Stimulated activated CD8-positive, alpha-beta memory T cell treated with anti-CD3 and anti-CD28 coated beads, Interleukin-4, amount 100 ng/mL, for 4 hours (primary cell): ENCODE measurements around the gene ONECUT1.

Experiments used
- DNase-seq, 2 donors: peaks; one replicate each; pipeline ENCODE4 v3.0.0-alpha.2; 2020; ENCODE audit warnings: low read depth in 2 of 2, low spot score in 1 of 2

ONECUT1 gene

DNA sequence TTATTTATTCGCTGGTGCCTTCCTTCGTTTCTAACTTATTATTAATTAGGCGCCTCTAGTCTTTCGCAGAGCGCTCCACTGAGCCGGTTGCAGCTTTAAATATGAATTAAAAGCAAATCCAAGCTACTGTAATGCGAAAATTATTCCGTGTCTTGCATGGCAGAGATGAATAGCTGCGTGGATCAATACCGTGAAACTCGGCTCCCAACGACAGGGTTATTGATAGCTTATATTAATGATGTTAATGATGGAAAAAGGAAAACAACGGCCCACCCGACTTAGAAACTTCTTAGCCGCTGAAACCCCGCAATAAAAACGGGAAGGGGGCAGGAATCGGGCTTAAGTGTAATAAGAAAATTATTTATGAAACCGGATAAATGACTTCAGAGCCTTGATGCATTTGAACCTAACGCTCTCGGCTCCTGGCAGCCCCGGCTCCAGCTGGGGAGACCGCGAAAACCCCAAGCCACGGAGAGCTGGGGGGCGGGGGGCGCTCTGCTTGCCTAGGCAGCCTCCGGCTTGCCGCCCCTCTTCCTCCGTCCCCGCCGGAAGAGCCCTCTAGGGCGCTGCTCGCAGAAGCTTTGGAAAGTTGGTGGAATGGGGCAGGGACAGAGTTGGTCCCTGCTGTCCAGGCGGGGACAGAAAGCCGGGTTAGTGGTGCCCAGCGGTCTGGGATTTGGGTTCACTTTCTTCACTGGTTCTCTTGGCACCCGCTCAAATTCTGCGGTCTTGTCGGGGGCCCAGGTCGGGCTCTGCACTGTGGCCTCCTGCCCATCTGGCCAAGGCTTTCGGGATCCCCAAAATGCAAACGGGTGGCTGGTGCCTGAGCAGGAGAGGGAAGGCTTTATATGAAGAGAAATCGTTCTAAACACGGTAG is 7.7 kb upstream of the ONECUT1 start:
- DNase-seq = no peak

DNA sequence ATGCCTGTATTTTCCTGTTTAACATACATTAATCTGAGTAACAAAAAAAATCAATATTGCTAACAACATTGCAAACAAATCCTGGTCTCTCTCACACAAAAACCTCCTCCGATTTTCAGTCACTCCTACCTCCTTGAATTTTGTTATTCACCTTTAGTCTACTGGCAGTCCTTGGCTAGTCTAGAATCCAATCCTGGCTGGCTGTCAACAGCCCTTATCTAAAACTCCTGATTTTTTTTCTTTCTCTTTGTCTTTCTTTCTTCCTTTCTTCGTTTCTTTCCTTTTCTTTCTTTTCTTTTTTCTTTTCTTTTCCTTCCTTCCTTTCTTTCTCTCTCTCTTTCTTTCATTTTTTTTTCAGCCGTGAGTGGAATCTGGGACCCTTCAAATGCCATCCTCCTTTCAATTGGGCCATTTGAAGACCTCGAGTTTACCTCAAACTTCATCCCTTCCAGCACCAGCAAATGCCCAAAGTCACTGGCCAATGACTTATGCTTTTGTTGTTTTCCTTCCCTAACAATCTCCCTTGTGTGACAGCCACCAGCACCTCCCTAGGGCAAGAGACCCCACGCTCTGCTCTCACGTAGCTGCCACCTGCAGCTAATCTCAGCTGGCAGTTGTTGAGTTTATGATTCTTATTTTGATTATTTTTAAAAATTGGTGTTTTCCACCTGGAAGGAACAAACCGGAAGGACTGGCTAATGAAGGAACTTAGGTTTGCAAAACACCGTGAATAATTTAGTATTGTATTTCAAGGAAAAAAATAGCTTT is 6.8 kb upstream of the ONECUT1 start:
- no peak for DNase-seq

DNA sequence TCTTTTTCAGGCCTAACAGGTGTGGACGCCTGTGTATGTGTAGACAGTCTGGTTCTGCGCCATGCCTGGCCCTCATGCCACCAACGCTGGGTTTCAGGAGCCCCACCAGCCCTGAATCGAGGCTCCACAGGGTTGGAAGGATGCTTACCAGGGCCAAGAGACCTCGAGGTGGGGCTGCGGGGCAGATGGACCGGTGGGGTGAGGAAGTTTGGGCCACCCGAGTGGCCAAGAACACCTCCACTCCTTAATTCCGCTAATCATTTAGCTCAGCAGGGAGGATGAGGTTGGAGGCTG is 6.0 kb upstream of the ONECUT1 start:
- no peak for DNase-seq

DNA sequence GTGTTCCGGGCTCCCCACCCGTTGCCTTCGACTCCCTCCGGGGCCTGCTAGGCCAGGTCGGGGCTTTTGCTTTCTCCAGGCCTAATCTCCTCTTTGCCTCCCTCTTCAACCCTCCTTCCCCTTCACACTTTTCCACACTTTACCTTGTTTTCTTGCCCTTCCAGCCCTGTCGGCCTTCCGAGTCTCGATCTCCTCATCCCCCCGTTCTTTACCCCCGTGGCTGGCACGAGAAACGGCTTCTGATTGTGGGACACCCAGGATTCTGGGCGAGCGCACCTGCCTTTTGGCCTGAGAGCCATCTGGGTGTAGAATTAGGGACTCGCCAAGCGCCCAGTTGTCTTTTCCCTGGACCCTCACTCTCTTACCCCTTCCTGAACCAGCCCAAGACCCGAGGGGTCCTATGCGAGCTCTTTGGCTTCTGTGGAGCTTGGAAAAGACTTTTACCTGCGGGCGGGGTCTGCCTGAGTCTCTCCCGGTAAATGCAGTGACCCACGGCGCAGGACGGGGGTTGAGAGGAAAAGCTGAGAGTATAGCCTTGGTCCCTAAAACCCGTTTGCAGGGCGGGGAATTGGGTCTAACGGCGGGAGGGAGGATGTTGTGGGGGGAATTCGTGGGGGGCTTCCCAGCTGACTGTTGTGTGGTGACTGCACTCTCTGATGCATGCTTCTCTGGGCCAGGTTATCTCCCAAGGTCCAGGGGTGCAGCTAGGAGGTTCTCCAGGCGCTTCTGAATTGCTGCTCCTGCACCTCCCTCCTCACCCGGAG is 5.5 kb upstream of the ONECUT1 start:
- DNase-seq = no peak

DNA sequence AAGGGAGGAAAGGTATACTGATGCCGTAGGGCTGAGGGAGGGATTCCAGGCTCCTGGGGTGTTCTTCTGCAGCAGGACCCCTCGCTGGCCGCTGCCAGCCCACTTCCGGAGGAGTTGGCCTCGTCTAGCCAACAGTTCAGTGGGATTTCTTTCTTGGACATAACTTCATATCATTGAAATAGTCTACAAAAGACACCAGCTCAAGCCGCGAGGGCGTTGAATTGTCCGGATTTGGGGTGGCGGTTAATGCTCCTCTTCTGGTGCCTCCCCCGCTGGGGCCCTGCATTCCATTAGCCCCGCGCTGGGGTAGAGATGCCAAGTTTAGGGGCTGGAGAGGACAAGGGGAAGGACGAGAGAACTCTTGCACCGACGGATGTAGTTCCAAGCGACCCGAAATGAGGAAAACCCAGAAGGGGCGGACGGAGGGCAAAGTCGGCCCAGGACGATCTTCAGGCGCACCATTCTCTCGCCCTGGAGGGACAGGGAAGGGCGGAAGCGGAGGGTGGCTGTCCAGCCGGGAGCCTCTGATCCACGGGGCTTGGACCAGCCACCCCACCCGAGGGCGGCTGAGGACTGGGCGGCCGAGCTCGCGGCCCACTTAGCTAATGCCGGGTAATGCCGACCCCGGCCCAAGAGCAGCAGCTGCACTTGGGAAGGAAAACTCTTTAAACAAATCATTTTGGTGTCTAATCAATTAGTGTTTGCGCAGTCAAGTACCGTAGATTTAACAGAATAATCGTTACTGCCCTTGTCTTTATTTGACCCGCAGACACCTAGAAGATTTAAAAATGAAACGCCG is 4.7 kb upstream of the ONECUT1 start:
- no peak for DNase-seq

DNA sequence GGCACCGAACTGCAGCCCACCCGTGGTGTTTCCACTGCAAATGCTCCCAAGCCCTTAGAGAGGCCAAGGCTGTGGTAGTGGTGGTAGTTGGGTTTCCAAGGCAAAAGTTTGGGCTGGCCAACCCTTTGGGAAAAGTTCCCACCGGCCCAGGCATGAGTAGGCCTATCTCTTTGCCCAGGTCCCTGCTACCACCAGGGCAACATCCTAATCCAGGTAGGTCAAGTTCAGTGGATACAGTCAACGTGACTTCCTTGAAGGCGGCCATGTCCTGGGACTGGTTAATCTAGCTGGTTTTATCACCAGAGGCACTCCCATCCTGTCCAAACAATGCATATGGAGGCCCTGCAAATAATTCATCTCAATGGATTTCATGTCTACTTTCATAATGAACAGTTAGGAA is 1.6 kb upstream of the ONECUT1 start:
- DNase-seq = no peak

DNA sequence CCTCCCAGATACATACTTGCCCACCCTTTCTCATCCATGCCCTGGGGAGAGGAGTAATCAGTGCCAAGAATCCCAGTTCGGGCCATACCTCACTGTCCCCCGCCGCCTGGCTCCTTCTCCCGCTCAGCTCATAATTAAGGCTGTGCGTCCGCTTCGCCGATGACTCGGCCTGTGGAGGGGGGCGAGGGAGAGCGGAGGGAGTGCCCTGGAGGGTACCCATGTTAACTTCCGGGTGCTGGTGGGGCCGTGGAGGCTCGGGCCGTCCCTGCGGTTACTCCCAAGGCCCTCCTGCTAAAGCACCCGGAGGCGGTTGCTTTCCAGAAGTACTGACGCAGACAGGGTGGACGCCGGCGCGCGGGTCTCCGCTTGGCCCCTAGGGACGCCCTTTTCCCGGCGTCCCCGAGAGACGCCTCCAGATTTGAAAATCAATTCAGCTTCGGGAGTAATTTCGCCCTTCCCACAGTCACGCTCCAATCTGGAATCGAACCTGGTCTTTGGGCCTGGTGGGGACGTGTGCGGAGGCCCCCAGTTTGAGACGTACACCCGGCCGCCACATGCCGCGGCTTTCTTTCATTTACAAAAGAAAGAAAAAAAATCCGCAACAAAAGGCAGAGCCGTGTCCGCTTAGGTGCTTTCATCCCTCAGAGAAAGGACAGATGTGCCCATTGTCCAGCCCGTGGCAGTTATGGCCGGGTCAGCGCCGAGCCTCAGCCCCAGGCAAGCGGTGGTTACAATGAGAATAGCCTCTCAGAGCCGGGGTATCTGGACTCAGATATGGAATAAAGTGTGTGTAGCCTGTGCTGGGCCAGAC is 1.0 kb upstream of the ONECUT1 start:
- DNase-seq = no peak

DNA sequence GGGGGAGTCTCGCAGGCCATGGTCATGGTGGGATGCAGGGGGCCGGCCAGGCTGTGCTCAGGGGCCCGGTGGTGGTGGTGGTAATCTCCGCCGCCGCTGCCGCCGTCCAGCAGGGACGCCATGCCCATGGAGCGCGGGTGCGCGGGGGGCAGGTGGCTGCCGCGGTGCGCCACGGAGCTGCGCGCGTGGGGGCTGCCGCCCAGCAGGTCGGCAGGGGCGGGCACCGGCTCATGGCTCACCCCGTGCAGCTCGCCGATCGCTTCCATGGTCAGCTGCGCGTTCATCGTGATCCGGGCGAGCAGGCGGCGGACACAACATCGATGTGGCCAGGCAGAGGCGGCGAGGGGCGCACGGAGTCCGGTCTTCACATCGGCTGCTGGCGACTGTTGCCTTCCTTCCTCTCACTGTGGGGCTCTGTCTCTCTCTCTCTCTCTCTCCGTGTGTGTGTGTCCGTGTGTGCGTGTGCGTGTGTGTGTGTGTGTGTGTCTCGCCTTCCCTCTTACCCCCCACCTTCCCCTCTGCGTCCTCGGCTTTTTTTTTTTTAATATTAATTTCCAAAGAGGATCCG is 451 bp downstream of the ONECUT1 start:
- DNase-seq = no peak

DNA sequence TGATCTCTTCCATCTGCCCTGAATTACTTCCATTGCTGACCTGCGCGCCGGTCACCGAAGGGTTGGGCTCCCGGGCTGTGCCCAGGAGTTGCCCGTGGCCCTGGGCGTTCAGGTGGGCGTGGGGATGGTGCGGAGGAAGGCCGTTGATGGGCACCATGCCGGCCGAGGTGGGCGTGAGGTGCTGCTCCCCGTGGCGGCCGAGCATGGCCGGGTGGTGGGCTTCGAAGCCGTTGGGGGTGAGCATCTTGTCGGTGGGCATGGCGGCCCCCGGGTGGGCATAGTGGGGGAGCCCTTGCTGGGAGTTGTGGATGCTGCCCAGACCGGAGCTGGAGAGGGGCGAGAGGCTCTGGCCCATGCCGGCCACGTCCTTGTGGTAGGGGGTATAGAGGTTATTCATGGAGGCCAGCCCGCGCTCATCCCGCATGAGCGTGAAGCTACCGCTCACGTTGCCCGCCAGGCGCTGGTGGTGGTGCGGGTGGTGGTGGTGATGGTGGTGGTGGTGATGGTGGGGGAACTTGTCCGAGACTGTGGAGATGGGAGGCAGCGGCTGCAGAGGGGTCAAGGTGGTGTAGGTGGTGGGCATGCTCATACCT is 1.0 kb downstream of the ONECUT1 start:
- DNase-seq = no peak

DNA sequence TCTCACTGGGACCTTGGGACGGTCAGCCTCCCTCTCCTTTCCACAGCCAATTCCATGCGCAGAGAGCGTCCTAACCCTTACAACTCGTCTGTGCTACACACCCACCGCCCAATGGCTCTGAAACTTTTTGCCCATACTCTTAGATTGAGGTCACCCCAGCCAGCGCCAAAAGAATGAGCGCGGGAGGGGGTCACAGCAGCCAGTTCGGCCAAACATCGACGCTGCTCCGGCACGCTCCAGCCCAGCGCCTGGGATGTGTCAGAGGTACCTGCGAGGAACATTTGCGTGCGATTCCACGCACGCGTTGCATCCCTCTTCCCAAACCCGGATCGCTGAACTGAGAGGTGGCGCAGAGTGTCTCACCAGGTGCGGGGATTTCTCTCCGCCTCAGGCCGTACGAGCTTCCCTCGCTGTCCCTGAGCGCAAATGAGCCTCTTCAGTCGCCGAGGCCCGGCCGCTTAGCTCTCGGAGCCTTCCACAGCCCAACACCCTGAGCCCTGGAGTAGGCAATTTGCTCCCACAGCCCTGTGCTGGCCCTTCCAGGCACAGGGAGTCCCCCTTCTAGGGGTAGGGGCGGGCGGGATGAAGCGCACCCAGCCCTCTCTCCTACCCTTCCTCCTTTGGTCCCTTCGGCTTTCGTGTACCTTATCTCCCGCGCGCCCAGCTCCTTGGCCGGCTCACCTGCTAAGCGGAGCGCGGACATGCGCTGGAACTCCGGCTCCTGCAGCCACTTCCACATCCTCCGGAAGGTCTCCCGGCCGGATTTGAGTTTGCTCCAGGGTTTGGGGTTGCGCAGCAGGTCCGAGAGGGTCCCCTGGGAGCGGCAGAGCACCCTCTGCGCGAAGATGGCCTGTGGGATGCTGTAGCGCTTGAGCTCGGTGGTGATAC is 1.8 kb downstream of the ONECUT1 start:
- DNase-seq = no peak

DNA sequence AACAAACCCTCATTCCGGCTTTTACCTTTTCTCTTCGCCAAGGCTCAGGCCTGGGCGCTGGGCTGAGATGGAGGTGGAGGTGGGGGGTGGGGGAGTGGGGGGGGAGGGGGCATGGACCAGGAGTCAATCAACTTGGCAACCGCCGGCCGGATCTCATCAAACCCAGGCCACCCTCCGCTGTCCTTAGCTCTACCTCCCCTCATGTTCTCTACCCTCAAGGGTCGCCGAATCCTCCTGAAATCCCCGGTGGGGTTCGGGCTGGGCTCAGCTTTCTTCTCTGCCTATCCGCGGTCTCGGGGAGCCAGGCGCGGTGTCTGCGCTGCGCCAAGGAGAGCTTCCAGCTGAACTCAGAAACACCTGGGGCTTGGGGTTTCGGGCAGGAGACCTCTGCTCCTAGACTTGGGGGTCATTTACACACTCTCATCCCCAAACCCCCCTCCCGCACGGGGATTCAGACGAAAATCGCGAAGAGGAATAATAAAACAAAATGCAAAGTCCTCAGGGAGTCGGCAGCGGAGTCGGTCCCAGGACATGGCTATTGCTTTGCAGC is 2.5 kb downstream of the ONECUT1 start:
- DNase-seq = no peak

DNA sequence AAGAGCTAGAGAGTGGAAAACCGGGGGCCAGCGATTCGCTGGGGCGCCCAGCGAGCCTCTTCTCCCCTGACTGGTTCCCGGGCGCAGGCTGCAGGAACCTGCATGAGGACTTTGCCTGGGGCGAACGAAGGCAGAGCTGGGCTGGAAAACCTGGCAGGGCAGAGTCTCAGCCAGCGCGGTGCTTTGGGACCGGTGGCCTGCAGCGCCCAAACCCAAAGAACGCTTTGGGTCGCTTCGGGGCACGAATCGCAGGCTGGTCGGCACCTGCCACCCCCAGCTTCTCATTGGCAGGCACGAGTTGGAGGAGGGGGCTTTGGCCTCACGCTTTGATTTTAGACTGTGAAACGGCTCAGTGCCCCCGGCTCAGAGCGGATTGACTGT is 3.0 kb downstream of the ONECUT1 start:
- DNase-seq = no peak

DNA sequence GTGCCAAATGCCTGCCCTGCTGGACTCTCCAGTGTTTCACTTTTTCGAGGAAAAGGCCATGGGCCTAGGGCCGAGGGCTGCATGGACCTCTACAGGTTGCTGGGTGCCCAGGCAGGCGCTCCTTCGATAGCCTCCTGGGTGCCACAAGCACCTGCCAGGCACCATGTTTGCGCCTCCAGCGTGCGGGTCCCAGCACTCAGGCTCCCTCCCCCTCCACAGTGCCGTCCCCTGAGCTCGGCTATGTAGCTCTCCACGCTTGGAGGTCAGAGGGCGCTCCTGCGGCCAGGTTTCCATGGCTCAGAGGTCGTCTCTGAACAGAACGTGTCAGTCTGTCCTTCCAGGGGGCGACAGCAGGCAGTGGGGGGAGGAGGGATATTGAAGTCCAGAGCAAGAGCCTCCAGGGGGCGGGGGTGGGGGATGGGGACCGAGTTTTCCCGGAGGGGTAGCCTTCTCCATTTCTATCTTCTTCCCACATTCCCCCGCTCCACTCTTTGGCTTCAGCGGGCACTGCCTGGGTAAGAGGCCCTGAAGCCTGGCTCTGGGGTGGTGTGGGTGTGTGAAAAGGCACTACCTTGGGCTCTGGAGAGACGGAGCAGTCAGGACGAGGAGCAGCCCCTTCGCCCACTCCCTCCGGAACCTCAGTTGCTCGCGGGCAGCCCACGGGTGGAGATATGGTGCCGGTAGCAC is 3.6 kb downstream of the ONECUT1 start:
- no peak for DNase-seq

DNA sequence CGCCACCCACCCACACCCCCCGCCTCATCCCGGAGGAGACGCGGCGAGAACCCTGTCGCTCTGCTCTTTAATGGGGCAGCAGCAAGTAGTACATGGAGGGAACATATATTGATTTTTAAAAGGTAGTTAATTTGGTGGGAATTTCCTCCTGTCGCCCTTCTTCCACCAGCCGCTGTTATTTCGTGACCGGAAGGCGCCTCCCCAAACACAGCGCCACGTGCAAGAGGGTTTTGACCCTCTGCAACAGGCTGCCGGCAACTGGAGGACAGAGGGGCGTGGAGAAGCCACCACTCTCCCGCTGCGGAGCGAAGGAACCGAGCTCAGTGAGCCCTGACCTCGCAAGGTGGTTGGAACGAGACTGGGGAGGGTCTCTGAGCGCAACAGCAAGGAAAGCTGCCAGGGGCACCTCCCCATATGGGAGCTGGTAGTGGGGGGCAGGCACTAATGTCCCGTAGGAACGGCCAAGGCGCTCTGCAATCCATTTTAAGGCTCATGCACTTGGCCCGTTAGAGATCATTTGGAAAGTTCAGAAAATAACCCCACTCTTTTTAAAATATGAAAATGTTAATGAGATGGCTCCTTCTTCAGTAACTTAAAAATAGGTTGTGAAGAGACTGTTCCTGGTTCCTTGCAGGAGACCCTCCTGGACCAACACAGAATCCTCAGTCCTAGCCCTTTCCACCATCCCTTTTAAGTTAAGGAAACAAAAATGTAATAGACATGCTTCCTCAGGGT is 4.3 kb downstream of the ONECUT1 start:
- DNase-seq = no peak

DNA sequence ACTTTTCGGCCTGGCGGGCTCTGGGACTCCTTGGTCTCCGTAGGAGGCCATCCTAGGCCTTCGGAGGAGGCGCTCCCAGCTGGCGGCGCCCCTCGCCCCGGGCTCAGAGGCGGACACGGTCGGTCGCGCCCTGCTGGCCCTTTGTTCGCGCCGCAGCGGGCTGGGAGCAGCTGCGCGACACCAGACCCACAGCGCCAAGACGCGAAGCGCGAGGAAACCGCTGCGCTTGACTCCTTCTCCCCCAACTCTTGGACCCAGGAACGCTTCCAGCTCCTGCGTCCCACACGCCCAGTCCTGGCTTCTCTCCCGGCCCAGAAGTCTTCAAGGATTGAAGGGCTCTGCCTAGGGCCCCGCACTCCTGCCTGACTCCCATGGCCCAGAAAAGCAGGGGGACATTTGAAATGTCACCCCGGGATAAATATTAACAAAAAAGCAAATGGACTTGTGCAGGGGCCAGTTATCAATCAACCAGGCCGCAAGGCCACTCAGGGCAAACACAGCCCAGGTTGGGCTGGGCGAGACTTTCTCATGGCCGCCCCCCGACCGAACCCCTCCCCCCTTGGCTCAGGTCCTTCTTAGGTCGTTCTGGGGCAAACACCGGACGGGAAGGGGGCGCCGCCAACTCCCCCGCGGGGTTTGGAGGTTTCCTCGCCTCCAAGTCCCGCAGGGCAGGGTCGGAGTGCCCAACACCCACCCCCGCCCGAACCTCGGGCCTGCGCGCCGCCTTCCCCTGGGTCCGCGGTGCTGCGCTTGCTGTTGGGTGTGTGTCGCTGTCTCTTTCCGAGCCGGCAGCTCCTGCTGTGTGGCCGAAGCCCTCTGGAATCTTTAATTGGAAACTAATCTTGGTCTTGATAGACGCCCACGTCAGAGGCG is 5.1 kb downstream of the ONECUT1 start:
- DNase-seq = no peak
